NCI-H2029 treated with DMSO at 0.1 percent for 48 hours (cell line): ENCODE measurements around the gene AHSP.
"Not testable (repeated sequence)": the region's sequence is repeated elsewhere in the genome, so short reads cannot be mapped to it uniquely, and the experiment has no call there.

ENCODE experiments used
- DNase-seq: peaks from one replicate; lab custom pipeline; 2025; lab: John Stamatoyannopoulos, UW

Gene AHSP

GRCh38 chr16:31531096-31531495 lies 3.4 kb downstream of the AHSP start:
- no peak for DNase-seq

DNA sequence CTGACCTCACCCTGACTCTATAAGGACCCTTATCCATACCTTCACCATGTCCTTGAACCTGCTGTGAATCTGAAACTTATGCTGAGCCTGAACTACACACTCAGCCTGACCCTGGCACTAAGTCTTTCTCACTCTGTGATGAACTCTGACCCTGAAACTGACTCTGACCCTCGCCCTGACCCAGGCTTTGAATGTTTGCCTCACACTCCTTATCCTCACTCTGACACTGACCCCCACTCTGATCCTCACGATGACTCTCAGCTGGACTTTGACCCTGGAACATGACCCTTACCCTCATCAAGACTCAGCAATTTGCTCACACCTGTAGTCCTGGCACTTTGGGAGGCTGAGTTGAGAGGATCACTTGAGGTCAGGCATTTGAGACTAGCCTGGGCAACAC lies 4.4 kb downstream of the AHSP start:
- DNase-seq = no peak

DNA sequence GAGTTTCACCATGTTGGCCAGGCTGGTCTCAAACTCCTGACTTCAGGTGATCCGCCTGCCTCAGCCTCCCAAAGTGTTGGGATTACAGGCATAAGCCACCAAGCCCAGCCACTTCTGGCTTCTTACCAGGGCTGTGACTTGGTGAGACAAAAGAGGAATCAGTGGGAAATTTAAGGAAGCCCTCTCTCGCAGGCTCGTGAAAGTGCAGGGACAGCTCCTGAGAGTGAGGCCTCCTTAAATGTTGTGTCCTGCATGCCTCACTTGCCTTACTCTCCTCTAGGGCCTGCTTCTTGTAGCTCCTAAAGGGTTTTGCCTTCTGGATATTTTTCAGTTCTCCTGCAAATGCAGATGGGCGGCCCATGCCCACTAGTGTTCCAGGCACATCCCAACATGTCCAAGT lies 5.2 kb downstream of the AHSP start:
- DNase-seq = no peak

DNA sequence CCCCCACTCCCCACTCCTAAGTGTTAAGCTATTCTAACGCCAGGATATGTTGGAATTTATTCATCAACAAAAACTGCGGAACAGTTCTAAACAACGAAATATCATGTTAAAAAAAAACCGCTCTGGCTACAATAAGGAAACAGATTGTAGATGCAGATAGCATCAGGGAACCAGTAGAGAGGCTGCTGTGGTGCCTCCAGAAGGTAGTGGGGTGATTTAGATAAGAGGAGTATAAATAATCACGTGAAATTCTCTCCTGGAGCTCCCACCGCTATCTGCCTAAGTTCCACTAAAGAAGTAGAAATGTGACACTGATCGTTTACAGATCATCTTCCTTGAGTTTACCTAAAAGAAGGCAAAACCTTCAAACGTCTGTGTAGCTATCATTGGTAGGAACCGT lies 8.0 kb downstream of the AHSP start:
- DNase-seq = no peak

- DNase-seq = no peak
These were observed 9.2 kb downstream of the AHSP start for GRCh38 chr16:31536804-31537361.

DNA sequence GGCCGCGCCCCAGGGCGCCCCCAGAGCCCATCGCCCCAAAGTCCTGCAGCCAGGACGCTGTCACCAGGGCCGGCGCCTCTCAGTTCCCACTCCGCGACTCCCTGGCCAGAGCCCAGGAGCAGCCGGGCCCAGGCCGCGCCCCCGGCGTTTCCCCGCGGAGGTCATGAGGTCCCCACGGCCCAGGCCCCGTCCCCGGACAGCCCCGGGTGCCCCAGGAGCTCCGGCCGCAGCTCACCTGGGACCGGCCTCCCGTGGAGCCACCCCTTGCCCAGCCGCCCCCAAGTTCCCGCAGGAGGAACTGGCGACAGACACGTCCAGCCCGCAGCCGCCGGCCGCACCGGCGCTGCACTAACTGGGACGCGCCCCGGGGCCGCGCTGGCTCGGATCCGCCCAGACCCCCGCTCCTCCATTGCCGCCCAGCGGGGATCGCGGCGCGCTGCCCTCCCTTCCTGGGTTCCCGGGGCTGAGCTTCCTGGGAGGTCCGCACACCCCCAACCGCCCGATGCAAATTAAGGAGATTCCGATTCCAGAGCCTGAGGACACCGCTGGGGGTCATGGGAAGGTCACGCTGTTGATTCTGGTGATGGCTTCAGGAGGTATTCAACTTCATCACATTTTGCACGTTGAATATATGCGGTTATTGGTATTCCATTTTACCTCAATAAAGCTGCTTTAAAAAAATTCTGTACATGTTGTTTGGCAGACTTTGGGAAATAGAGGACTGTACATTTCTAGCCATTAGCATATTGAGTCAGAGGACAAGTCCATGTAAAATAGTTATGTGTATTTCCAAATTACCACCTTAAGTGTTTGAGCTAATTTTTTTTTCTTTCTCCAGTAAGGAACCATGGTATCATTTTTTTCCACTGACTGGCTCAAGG lies 9.9 kb downstream of the AHSP start:
- DNase-seq = no peak

GRCh38 chr16:31538243-31538598 lies 10.5 kb downstream of the AHSP start:
- DNase-seq = not testable (repeated sequence)

- not testable (repeated sequence) for DNase-seq
These were observed 12.1 kb downstream of the AHSP start for GRCh38 chr16:31539762-31540161.

GRCh38 chr16:31542763-31543162 lies 15.1 kb downstream of the AHSP start:
- DNase-seq = no peak

DNA sequence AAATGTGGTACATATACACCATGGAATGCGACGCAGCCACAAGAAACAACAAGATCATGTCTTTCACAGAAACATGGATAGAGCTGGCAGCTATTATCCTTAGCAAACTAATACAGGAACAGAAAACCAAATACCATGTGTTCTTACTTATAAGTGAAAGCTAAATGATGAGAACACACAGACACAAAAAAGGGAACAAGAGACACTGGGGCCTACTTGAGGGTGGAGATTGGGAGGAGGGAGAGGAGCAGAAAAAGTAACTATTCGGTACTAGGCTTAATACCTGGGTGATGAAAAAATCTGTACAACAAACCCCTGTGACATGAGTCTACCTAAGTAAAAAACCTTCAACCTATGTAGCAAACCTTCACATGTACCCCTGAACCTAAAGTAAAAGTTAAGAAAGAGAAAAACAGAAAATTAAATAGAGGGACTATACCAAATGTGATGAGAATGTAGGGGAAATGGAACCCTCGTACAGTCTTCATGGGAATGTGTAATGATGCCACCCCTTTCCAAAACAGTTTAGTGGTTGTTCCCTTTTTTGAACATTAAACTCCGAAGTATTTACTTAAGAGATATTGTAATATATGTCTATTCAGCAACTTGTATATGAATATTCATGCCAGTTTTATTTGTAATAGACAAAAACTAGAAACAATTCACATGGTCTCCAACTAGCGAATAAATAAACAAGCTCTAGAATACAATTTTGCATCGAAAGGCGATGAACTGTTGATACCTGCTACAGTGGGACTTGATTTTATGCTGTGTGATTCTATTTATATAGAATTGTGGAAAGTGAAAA lies 33.9 kb downstream of the AHSP start:
- no peak for DNase-seq

DNA sequence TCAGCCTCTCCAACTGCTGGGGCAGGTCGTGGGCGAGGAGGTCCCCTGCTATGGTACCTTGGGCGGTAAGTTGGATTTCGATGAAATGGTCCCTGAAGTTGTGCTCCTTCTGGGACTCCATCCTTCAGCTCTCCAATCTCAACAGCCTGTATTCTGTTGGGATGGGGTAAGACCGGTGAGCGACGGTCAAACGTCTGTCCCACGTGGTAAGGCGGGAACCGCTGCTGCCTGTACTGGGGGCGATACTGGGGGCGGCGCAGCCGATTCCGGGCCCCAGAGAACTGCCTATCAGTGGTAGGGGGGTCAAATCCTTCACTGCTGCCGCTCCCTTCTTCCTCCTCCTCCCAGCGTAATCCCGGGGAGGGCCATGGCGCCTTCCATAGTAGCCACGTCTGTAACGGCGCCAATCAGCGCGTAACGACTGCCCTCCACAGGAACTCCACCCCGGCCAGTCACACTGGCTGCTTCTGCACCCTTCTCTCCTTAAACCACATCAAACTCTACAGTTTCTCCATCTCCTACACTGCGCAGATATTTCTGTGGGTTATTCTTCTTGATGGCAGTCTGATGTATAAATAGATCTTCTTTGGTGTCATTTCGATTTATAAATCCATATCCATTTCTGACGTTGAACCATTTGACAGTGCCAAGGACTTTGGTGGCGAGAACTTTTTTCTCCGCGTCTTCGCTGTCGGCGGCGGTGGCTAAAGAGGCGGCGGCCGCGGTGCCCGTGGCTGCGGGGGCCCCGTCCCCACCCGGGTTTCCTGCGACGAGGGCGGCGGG lies 41.1 kb downstream of the AHSP start:
- no peak for DNase-seq

DNA sequence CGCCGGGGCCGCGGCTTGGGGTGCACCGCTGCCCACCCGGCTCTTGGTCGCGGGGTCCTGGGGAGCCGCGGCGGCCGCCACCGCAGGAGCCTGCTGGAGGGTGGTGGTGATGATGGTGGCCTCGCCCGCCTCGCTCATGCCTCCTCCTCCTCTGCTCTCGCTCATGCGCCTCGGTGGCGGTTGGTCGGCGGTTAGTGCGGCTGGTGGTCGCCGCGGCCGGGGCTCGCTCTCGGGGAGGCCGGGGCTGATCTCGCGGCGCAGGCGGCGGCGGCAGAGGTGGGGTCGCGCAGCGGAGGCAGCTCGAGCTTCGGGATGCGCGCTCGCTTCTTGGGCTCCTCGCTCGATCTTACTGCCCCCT lies 41.6 kb downstream of the AHSP start:
- no peak for DNase-seq

DNA sequence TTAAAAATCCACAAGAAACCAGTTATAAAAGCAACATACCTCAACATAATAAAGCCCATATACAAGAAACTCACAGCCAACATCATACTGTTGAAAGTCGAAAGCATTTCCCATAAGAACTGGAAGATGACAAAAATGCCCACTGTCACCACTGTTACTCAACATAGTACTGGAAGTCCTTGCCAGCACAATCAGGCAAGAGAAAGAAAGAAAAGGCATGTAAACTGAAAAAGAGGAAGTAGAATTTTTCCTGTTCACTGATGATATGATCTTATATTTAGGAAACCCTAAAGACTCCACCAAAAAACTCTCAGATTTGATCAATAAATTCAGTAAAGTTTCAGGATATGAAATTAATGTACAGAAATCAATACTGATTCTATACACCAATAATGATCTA lies 45.1 kb downstream of the AHSP start:
- DNase-seq = no peak

DNA sequence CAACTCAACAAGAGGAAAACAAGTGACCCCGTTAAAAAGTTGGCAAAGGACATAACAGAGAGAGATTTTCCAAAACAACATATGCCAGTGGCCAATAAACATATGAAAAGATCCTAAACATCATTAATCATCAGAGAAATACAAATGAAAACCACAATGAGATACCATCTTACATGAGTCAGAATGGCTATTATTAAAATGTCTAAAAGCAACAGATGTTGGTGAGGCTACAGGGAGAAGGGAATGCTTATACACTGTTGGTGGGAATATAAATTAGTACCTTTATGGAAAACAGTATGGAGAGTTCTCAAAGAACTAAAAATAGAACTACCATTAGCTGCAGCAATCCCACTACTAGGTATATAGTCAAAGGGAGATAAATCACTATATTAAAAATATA lies 46.5 kb downstream of the AHSP start:
- not testable (repeated sequence) for DNase-seq

DNA sequence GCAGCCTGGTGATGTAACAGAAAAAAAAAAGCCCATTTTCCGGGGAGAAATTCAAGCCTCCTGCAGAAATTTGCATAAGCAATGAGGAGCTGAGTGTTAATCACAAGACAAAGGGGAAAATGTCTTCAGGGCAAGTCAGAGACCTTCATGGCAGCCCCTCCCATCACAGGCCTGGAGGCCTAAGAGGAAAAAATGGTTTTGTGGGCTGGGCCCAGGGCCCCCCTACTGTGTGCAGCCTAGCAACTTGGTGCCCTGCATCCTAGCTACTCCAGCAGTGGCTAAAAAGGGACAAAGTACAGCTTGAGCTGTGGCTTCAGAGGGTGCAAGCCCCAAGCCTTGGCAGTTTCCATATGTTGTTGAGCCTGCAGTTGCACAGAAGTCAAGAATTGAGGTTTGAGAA lies 49.7 kb downstream of the AHSP start:
- no peak for DNase-seq
